Natural killer cell (primary cell): Measurements from ENCODE around the gene KIF2A. TPM values are rescaled to one million over a fixed set of nuclear protein-coding genes. Genes with fewer than 3 reads are reported as not detected.

ENCODE experiments used
- ATAC-seq, 3 donors: fragments of 150-1000 bp in 2 of 3; fragments of 200-7000 bp in 1 of 3; cut with Tn5 transposase; 1 replicate in 1 of 3; 2 replicates in 2 of 3; pipeline ENCODE4 v1.10.0; 2021; ENCODE audit warnings: mild to moderate bottlenecking in 2 of 3, moderate library complexity in 2 of 3
- DNase-seq, 2 donors: peaks; one replicate each; pipeline versions ENCODE4 v3.0.0 to v3.0.0-alpha.2; 2013 to 2021; ENCODE audit warnings: mixed read lengths in 1 of 2
- H3K27ac ChIP-seq: one replicate; pipeline ENCODE4 v1.5.1; 2013; ENCODE audit warnings: mild to moderate bottlenecking, low read length
- H3K27me3 ChIP-seq: one replicate; pipeline ENCODE4 v1.6.1; 2013; ENCODE audit warnings: low read length; ENCODE audit not compliant: control insufficient read depth, insufficient read depth
- H3K36me3 ChIP-seq: one replicate; pipeline ENCODE4 v1.6.1; 2013; ENCODE audit warnings: low read length; ENCODE audit not compliant: control insufficient read depth, insufficient read depth
- H3K4me1 ChIP-seq: one replicate; pipeline ENCODE4 v1.6.1; 2013; ENCODE audit warnings: low read length; ENCODE audit not compliant: control insufficient read depth, insufficient read depth
- H3K4me3 ChIP-seq: one replicate; pipeline ENCODE4 v1.5.1; 2013; ENCODE audit warnings: low read length
- H3K9me3 ChIP-seq: one replicate; pipeline ENCODE4 v1.6.1; 2013; ENCODE audit warnings: low read length; ENCODE audit not compliant: control insufficient read depth, insufficient read depth
- H3K27ac Mint-ChIP-seq, 2 donors: one replicate each; pipeline ENCODE4 v1.8.0; 2022; ENCODE audit warnings: mild to moderate bottlenecking in 2 of 2, mixed read lengths in 2 of 2, moderate library complexity in 1 of 2
- H3K27me3 Mint-ChIP-seq, 2 donors: one replicate each; pipeline ENCODE4 v1.8.0; 2022; ENCODE audit warnings: low read depth in 2 of 2, mixed read lengths in 2 of 2
- H3K36me3 Mint-ChIP-seq: one replicate; pipeline ENCODE4 v1.8.0; 2022; ENCODE audit warnings: mixed read lengths
- H3K4me1 Mint-ChIP-seq, 2 donors: one replicate each; pipeline ENCODE4 v1.8.0; 2022; ENCODE audit warnings: mixed read lengths in 2 of 2
- H3K4me3 Mint-ChIP-seq: one replicate; pipeline ENCODE4 v1.8.0; 2022; ENCODE audit warnings: mild to moderate bottlenecking, moderate library complexity, mixed read lengths
- H3K9me3 Mint-ChIP-seq, 2 donors: one replicate each; pipeline ENCODE4 v1.8.0; 2022; ENCODE audit warnings: mixed read lengths in 2 of 2
- CTCF ChIP-seq: fragments of 200-600 bp; IDR thresholded peaks from one replicate; pipeline ENCODE4 v1.8.0; 2022; ENCODE audit warnings: antibody characterized with exemption
- WGBS: methylation state at CpG from one replicate; pipeline ENCODE4 v1.1.7; 2013; ENCODE audit warnings: missing lambda C conversion rate; ENCODE audit not compliant: insufficient coverage; 5-methylcytosine and 5-hydroxymethylcytosine counted together
- intact Hi-C: fragments of 100-400 bp; cut with micrococcal nuclease; formaldehyde crosslinking; loops from one replicate; pipeline ENCODE4 v1.14.2; 2022
- total RNA-seq, 4 donors: library from RNA; stranded (reverse); fragments of 120-200 nt in 1 of 4; gene quantifications; one replicate each; pipeline versions ENCODE4 v1.2.3 to v1.2.4, GENCODE V29; 2013 to 2022

KIF2A gene
- total RNA-seq, 3 donors from 2014 or later (not counting 1 experiment from before 2014, with no cell fraction given), result 80.4 to 95.2 (median 80.6) TPM

DNA sequence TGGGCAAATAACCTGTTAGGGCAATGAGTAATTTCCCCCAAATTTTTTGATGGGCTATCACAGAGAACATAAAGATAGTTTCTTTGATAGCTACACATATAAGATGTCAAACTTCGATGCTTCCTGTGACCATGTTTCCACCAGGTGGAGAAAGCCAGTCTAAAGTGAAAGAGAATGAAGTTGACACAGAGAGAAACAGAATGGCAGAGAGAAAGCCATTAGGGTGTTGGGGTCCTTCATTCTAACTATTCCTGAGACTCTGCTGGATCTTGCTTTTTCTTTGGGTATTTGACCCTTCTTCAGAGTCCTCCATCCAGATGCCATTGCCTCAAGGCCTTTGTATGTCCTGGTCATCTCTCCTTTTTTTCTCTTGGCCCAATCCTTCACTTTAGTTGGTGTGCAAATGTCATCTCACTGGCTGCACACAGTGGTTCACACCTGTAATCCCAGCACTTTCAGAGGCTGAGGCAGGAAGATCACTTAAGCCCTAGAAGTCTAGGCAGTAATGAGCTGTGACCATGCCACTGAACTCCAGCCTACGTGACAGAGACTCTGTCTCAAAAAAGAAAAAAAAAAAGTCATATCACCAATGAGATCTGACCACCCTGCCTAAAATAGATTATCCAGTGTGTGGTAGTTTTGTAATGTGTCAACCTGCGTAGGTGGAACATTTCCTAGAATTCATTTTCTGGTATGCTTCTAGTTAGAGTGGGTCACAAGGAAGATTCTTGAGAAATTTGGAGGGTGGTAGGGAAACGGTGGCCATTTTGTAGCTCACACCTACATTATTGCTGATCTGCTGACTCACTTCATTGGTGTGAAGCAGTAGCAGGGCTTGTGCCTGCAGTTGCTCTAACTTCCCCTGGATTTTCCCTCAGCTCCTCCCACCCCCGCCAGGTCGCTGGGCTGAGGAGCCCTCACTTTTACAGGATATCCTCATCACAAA lies 20.8 kb upstream of the KIF2A start:
- Mint-ChIP-seq H3K4me3 (no peak overlapping the region), H3K27ac (no peak overlapping the region), H3K36me3 (no peaks in the 10 kb centered on the region), H3K9me3 (no peaks in the 10 kb centered on the region), H3K27me3 (peaks cover 8 to 15% of the 10 kb centered on the region in 2 donors), H3K4me1 (peaks cover 10 to 20% of the 10 kb centered on the region in 2 donors)
- 53% methylated on average over 5 of the region's 6 CpGs for WGBS
- Histone ChIP-seq H3K9me3 (no peaks in the 10 kb centered on the region), H3K4me3 (no peak overlapping the region), H3K27ac (no peak overlapping the region), H3K4me1 (no peaks in the 10 kb centered on the region), H3K36me3 (no peaks in the 10 kb centered on the region), H3K27me3 (no peaks in the 10 kb centered on the region)
- ATAC-seq (peak; percentile 70 to 80 (median 71)), DNase-seq (peak in 1 of 2 donors; percentile 51)
- intact Hi-C loops, result loop anchor here (2.0 to 5.0 kb wide), 2 partner anchors 28 to 67 kb away; no protein-coding TSS in a partner anchor
- TF ChIP-seq CTCF, result no peak

- no peak overlapping the region for H3K27ac ChIP-seq
- H3K4me1 ChIP-seq, result peaks cover 4% of the 10 kb centered on the region
- Mint-ChIP-seq H3K36me3 (no peaks in the 10 kb centered on the region), H3K9me3 (no peaks in the 10 kb centered on the region), H3K4me3 (no peak overlapping the region), H3K4me1 (peaks cover 10 to 20% of the 10 kb centered on the region in 2 donors), H3K27me3 (peaks cover 8 to 9% of the 10 kb centered on the region in 2 donors), H3K27ac (no peak overlapping the region)
- 60% methylated on average over 3 of the region's 3 CpGs for WGBS
- ATAC-seq (no peak), DNase-seq (peak in 1 of 2 donors; percentile 19)
- H3K9me3 ChIP-seq, result no peaks in the 10 kb centered on the region
- H3K36me3 ChIP-seq, result no peaks in the 10 kb centered on the region
- TF ChIP-seq CTCF, result no peak
- intact Hi-C loops, result loop anchor here (5.0 kb wide), 1 partner anchor 65 kb away; no protein-coding TSS in a partner anchor
- H3K27me3 ChIP-seq, result no peaks in the 10 kb centered on the region
- H3K4me3 ChIP-seq, result no peak overlapping the region
Measured at GRCh38 chr5:62286834-62287233, 19.2 kb upstream of the KIF2A start.

- no peak overlapping the region for H3K27ac ChIP-seq
- H3K27me3 Mint-ChIP-seq, result peaks cover 8% of the 10 kb centered on the region in 2 donors
- no peak overlapping the region for H3K4me3 Mint-ChIP-seq
- H3K36me3 ChIP-seq, result no peaks in the 10 kb centered on the region
- ATAC-seq, result no peak
- no peak for TF ChIP-seq CTCF
- intact Hi-C loops, result loop anchor here (5.0 kb wide), 1 partner anchor 65 kb away; no protein-coding TSS in a partner anchor
- peaks cover 10 to 20% of the 10 kb centered on the region in 2 donors for H3K4me1 Mint-ChIP-seq
- no peaks in the 10 kb centered on the region for H3K36me3 Mint-ChIP-seq
- H3K9me3 ChIP-seq, result no peaks in the 10 kb centered on the region
- peaks cover 7% of the 10 kb centered on the region for H3K4me1 ChIP-seq
- no peak for DNase-seq
- WGBS, result 71% methylated on average over 2 of the region's 3 CpGs
- H3K9me3 Mint-ChIP-seq, result no peaks in the 10 kb centered on the region
- H3K27me3 ChIP-seq, result no peaks in the 10 kb centered on the region
- H3K4me3 ChIP-seq, result no peak overlapping the region
- no peak overlapping the region for H3K27ac Mint-ChIP-seq
Measured at GRCh38 chr5:62287237-62287636, 18.8 kb upstream of the KIF2A start.
